H1 (cell line): ENCODE measurements around the gene CASQ2. TPM values are rescaled to one million over a fixed set of nuclear protein-coding genes. Genes with fewer than 3 reads are reported as not detected.

Experiments
- CTCF ChIA-PET: fragments of 300-600 bp; sonication (Branson Sonifier 250); formaldehyde crosslinking; loops from one replicate; lab custom pipeline; 2021; ENCODE audit not compliant: partially characterized antibody; lab: Charles Lee
- POLR2A ChIA-PET: fragments of 300-600 bp; sonication (Branson Sonifier 250); formaldehyde crosslinking; loops from one replicate; lab custom pipeline; 2021; ENCODE audit warnings: inconsistent platforms; ENCODE audit not compliant: partially characterized antibody; lab: Charles Lee
- DNase-seq, 2 experiments: peaks; one replicate each; pipeline versions ENCODE4 v3.0.0 to v3.0.0-alpha.2; 2010 to 2022; ENCODE audit warnings: low spot score in 2 of 2, low read depth in 1 of 2, mixed read lengths in 1 of 2
- FAIRE-seq: peaks from 2 replicates; lab custom pipeline; 2011; peaks lifted over from hg19 to GRCh38; lab: Jason Lieb, UNC
- H2AFZ ChIP-seq: 2 replicates; pipeline ENCODE4 v1.8.1; 2012; ENCODE audit warnings: low read length, inconsistent platforms
- H2AK5ac ChIP-seq: 2 replicates; pipeline ENCODE4 v1.6.1; 2013; ENCODE audit warnings: low read depth, low read length
- H2BK120ac ChIP-seq: replicated peaks from 2 replicates; pipeline ENCODE3; 2013; ENCODE audit warnings: low read depth, low read length, inconsistent platforms
- H2BK12ac ChIP-seq: 2 replicates; pipeline ENCODE4 v1.6.1; 2013; ENCODE audit warnings: low read depth, low read length
- H2BK15ac ChIP-seq: 2 replicates; pipeline ENCODE4 v1.6.1; 2013; ENCODE audit warnings: low read length
- H2BK20ac ChIP-seq: 2 replicates; pipeline ENCODE4 v1.6.1; 2013; ENCODE audit warnings: low read length
- H2BK5ac ChIP-seq: 2 replicates; pipeline ENCODE4 v1.6.1; 2013; ENCODE audit warnings: low read depth, low read length
- H3K14ac ChIP-seq: 2 replicates; pipeline ENCODE4 v1.6.1; 2013; ENCODE audit warnings: inconsistent platforms; ENCODE audit not compliant: insufficient read length
- H3K18ac ChIP-seq: 2 replicates; pipeline ENCODE4 v1.6.1; 2013; ENCODE audit warnings: low read length; ENCODE audit errors: extremely low read depth
- H3K23ac ChIP-seq: 2 replicates; pipeline ENCODE4 v1.6.1; 2013; ENCODE audit warnings: inconsistent platforms; ENCODE audit not compliant: insufficient read length
- H3K23me2 ChIP-seq: 2 replicates; pipeline ENCODE4 v1.6.1; 2013; ENCODE audit warnings: low read depth, low read length
- H3K27ac ChIP-seq: 2 replicates; pipeline ENCODE4 v1.6.1; 2011; ENCODE audit warnings: low read depth, low read length, inconsistent platforms
- H3K27me3 ChIP-seq, 4 experiments: replicated peaks in 1 of 4; 1 replicate in 1 of 4; 2 replicates in 3 of 4; pipeline versions ENCODE4 v1.6.1 to v1.8.1; 2011 to 2013; ENCODE audit warnings: low read length in 3 of 4, mild to moderate bottlenecking in 3 of 4, inconsistent platforms in 2 of 4, mixed read lengths in 2 of 4, moderate library complexity in 1 of 4; ENCODE audit not compliant: control insufficient read depth in 3 of 4, insufficient read depth in 3 of 4; ENCODE audit errors: extremely low read depth in 1 of 4
- H3K36me3 ChIP-seq, 4 experiments: 2 replicates each; pipeline versions ENCODE4 v1.6.1 to v1.8.1; 2011 to 2013; ENCODE audit warnings: mild to moderate bottlenecking in 4 of 4, low read length in 3 of 4, moderate library complexity in 2 of 4, control low read depth in 1 of 4, inconsistent platforms in 1 of 4; ENCODE audit not compliant: insufficient read depth in 4 of 4, control insufficient read depth in 2 of 4
- H3K4ac ChIP-seq: replicated peaks from 2 replicates; pipeline ENCODE3; 2013; ENCODE audit warnings: low read length, low read depth, mixed read lengths, inconsistent platforms; ENCODE audit not compliant: insufficient read length
- H3K4me1 ChIP-seq, 4 experiments: replicated peaks in 1 of 4; 1 replicate in 1 of 4; 2 replicates in 3 of 4; pipeline versions ENCODE4 v1.6.1 to v1.8.1; 2011 to 2013; ENCODE audit warnings: low read length in 3 of 4, inconsistent platforms in 2 of 4, mixed read lengths in 1 of 4; ENCODE audit not compliant: insufficient read depth in 4 of 4, control insufficient read depth in 3 of 4
- H3K4me2 ChIP-seq, 2 experiments: 2 replicates each; pipeline versions ENCODE4 v1.6.1 to v1.8.1; 2011 to 2013; ENCODE audit warnings: low read depth in 2 of 2, low read length in 2 of 2, control low read depth in 1 of 2, inconsistent platforms in 1 of 2, mild to moderate bottlenecking in 1 of 2; ENCODE audit not compliant: insufficient read depth in 1 of 2
- H3K4me3 ChIP-seq, 4 experiments: fragments of 200-600, 300-600 bp in 1 of 4; sonication (generic), shearing (Covaris generic), sonication (Bioruptor Twin) in 1 of 4; 2 replicates each; pipeline versions ENCODE4 v1.5.1 to v1.8.1; 2011 to 2016; ENCODE audit warnings: low read length in 4 of 4, low read depth in 3 of 4, control low read depth in 2 of 4, inconsistent platforms in 2 of 4, mild to moderate bottlenecking in 2 of 4, mixed read lengths in 1 of 4, moderate library complexity in 1 of 4; ENCODE audit not compliant: insufficient read depth in 2 of 4; ENCODE audit errors: extremely low read depth in 1 of 4
- H3K56ac ChIP-seq: replicated peaks from 2 replicates; pipeline ENCODE3; 2013; ENCODE audit warnings: low read depth, mild to moderate bottlenecking, mixed read lengths, low read length, inconsistent platforms; ENCODE audit not compliant: insufficient read length
- H3K79me1 ChIP-seq: 2 replicates; pipeline ENCODE4 v1.6.1; 2013; ENCODE audit warnings: low read depth, low read length, control low read depth
- H3K79me2 ChIP-seq, 2 experiments: 2 replicates each; pipeline versions ENCODE4 v1.6.1 to v1.8.1; 2012 to 2013; ENCODE audit warnings: low read length in 2 of 2, mild to moderate bottlenecking in 2 of 2, inconsistent platforms in 1 of 2; ENCODE audit not compliant: insufficient read depth in 2 of 2, control insufficient read depth in 1 of 2
- H3K9ac ChIP-seq, 4 experiments: replicated peaks in 1 of 4; 1 replicate in 1 of 4; 2 replicates in 3 of 4; pipeline versions ENCODE4 v1.6.1 to v1.8.1; 2011 to 2013; ENCODE audit warnings: low read depth in 3 of 4, low read length in 3 of 4, control low read depth in 2 of 4, mild to moderate bottlenecking in 2 of 4, moderate library complexity in 2 of 4, inconsistent platforms in 1 of 4; ENCODE audit errors: extremely low read depth in 1 of 4
- H3K9me3 ChIP-seq, 2 experiments: 2 replicates each; pipeline versions ENCODE4 v1.6.1 to v1.8.1; 2012 to 2013; ENCODE audit warnings: mild to moderate bottlenecking in 2 of 2, moderate library complexity in 2 of 2, control low read depth in 1 of 2, inconsistent platforms in 1 of 2, low read depth in 1 of 2, low read length in 1 of 2, mixed read lengths in 1 of 2; ENCODE audit not compliant: insufficient read depth in 2 of 2
- H4K20me1 ChIP-seq, 2 experiments: replicated peaks in 1 of 2; 2 replicates each; pipeline versions ENCODE3 to v1.8.1; 2011 to 2013; ENCODE audit warnings: inconsistent platforms in 2 of 2, low read length in 2 of 2, mild to moderate bottlenecking in 1 of 2; ENCODE audit not compliant: insufficient read depth in 2 of 2, control insufficient read depth in 1 of 2
- H4K5ac ChIP-seq: 2 replicates; pipeline ENCODE4 v1.6.1; 2013; ENCODE audit warnings: low read length, low read depth, mixed read lengths, inconsistent platforms; ENCODE audit not compliant: insufficient read length
- H4K8ac ChIP-seq: 2 replicates; pipeline ENCODE4 v1.8.0; 2013; ENCODE audit warnings: mild to moderate bottlenecking, moderate library complexity, low read length, inconsistent platforms; ENCODE audit not compliant: insufficient read depth; ENCODE audit errors: extremely low read depth
- H4K91ac ChIP-seq: replicated peaks from 2 replicates; pipeline ENCODE3; 2013; ENCODE audit warnings: low read length, mixed read lengths, inconsistent platforms; ENCODE audit not compliant: insufficient read length
- CHD1 ChIP-seq: IDR thresholded peaks from 2 replicates; pipeline ENCODE4 v1.6.1; 2012; ENCODE audit warnings: low read depth, low read length, improper control_type of control experiment
- CREB1 ChIP-seq: IDR thresholded peaks from 2 replicates; pipeline ENCODE4 v1.6.1; 2012; ENCODE audit warnings: inconsistent platforms
- CTCF ChIP-seq, 3 experiments: IDR thresholded peaks; 1 replicate in 2 of 3; 2 replicates in 1 of 3; pipeline versions ENCODE4 v1.5.1 to v1.6.1; 2011; ENCODE audit warnings: low read length in 3 of 3, mild to moderate bottlenecking in 3 of 3, inconsistent platforms in 2 of 3, low read depth in 1 of 3, moderate library complexity in 1 of 3; ENCODE audit not compliant: insufficient read depth in 1 of 3; ENCODE audit errors: control extremely low read depth in 1 of 3
- GTF2F1 ChIP-seq: IDR thresholded peaks from 2 replicates; pipeline ENCODE4 v1.6.1; 2012; ENCODE audit warnings: low read depth, low read length, improper control_type of control experiment, borderline replicate concordance
- MAFK ChIP-seq: IDR thresholded peaks from 2 replicates; pipeline ENCODE4 v1.6.1; 2012; ENCODE audit warnings: low read depth, mild to moderate bottlenecking, improper control_type of control experiment, low read length
- MAX ChIP-seq: IDR thresholded peaks from 2 replicates; pipeline ENCODE4 v1.6.1; 2012; ENCODE audit warnings: inconsistent platforms
- SIX5 ChIP-seq: IDR thresholded peaks from 2 replicates; pipeline ENCODE4 v1.6.1; 2011; ENCODE audit warnings: mild to moderate bottlenecking, low read depth, low read length
- TEAD4 ChIP-seq: IDR thresholded peaks from 2 replicates; pipeline ENCODE4 v1.6.1; 2012; ENCODE audit warnings: low read depth, low read length, inconsistent platforms, mixed read lengths
- YY1 ChIP-seq: IDR thresholded peaks from 2 replicates; pipeline ENCODE4 v1.6.1; 2011; ENCODE audit warnings: low read depth, mild to moderate bottlenecking, low read length
- ZNF274 ChIP-seq: IDR thresholded peaks from 2 replicates; pipeline ENCODE4 v1.7.0; 2012; ENCODE audit warnings: low read length, borderline replicate concordance; ENCODE audit errors: extremely low read depth
- WGBS, 2 experiments: shearing (Covaris generic) in 1 of 2; methylation state at CpG; one replicate each; pipeline versions ENCODE4 v1.1.6 to v1.1.7; 2013 to 2015; ENCODE audit warnings: low lambda C conversion rate in 2 of 2, mixed read lengths in 2 of 2, inconsistent platforms in 1 of 2, low coverage in 1 of 2, missing lambda C conversion rate in 1 of 2; ENCODE audit not compliant: insufficient replicate concordance in 2 of 2, insufficient coverage in 1 of 2, insufficient read length in 1 of 2; ENCODE audit errors: extremely low coverage in 1 of 2, missing lambda C conversion rate in 1 of 2; 5-methylcytosine and 5-hydroxymethylcytosine counted together
- polyA plus RNA-seq, 7 experiments: library from polyadenylated mRNA; depleted of rRNA in 3 of 7; stranded (reverse) in 5 of 7; unstranded in 2 of 7; fragments of >200 nt in 5 of 7; fragments of 200-250 nt in 2 of 7; gene quantifications; 1 replicate in 5 of 7; 2 replicates in 1 of 7; 4 replicates in 1 of 7; pipeline versions ENCODE4 v1.2.1 to v1.2.3, GENCODE V29; 2011 to 2013; ENCODE audit warnings: missing spikeins in 2 of 7, mixed read lengths in 2 of 7
- total RNA-seq: library from RNA; stranded (reverse); fragmentation: NEBNext Ultra II Directional; extraction: Animal tissue kit (Norgen Biotek cat#: 25700); gene quantifications from 2 replicates; pipeline ENCODE4 v1.2.1, GENCODE V29; 2021

CASQ2 gene
- total and polyA plus RNA-seq, 2 of the 8 experiments (the other 6 are each of a cell fraction or from before 2014, with no cell fraction given), result not detected

GRCh38 chr1:115658646-115659045 lies 109.9 kb downstream of the CASQ2 start:
- no peak for DNase-seq
- no peak overlapping the region for H3K18ac ChIP-seq
- peaks cover 2 to 4% of the 10 kb centered on the region in 2 experiments for H4K20me1 ChIP-seq
- peaks cover 0 to 24% of the 10 kb centered on the region in 2 experiments; a peak in 2 of 4 replicates for H3K79me2 ChIP-seq
- no peak overlapping the region for H4K5ac ChIP-seq
- no peak overlapping the region for H3K4me3 ChIP-seq
- H3K4ac ChIP-seq, result no peak overlapping the region
- ChIA-PET CTCF (interaction anchor here (1.1 to 2.7 kb wide), 3 partner anchors 11 to 48 kb away, joined by 3 to 14 read pairs (median 3); no protein-coding TSS in a partner anchor), POLR2A (no interaction called here)
- FAIRE-seq, result no peak
- H4K8ac ChIP-seq, result no peak overlapping the region; the same call in 1 of the 2 replicates
- no peak overlapping the region for H3K14ac ChIP-seq
- H3K4me2 ChIP-seq, result no peak overlapping the region
- no peak overlapping the region for H3K9ac ChIP-seq
- no peak overlapping the region for H2BK120ac ChIP-seq
- H2BK15ac ChIP-seq, result no peak overlapping the region
- H3K9me3 ChIP-seq, result no peaks in the 10 kb centered on the region
- TF ChIP-seq CHD1 (no peak), TEAD4 (no peak), YY1 (no peak), SIX5 (no peak), ZNF274 (no peak), MAX (no peak), CREB1 (no peak), GTF2F1 (no peak), MAFK (no peak), CTCF (IDR thresholded peaks at IDR 0.05; ENCODE audit: control extremely low read depth in 1 of 3, insufficient read depth in 1 of 3, low read depth in 1 of 3, low read length in 3 of 3) (no peak)
- H2AK5ac ChIP-seq, result no peak overlapping the region
- H3K36me3 ChIP-seq, result peaks cover under 1 to 9% (median 4%) of the 10 kb centered on the region in 4 experiments; a peak in 6 of 8 replicates
- H3K27me3 ChIP-seq, result no peaks in the 10 kb centered on the region
- no peak overlapping the region for H2AFZ ChIP-seq
- no peak overlapping the region for H3K56ac ChIP-seq
- peaks cover 2 to 23% (median 18%) of the 10 kb centered on the region in 4 experiments for H3K4me1 ChIP-seq
- no peak overlapping the region for H2BK5ac ChIP-seq
- H3K27ac ChIP-seq, result no peak overlapping the region
- 100% methylated on average over 1 of the region's 1 CpG; no CpG with 5 or more reads in 1 of the 2 experiments for WGBS, 2 experiments
- no peak overlapping the region for H3K23ac ChIP-seq
- H3K79me1 ChIP-seq, result peaks cover 2% of the 10 kb centered on the region; the same call in 1 of the 2 replicates
- no peak overlapping the region for H4K91ac ChIP-seq
- no peak overlapping the region for H2BK12ac ChIP-seq
- no peak overlapping the region for H2BK20ac ChIP-seq
- no peaks in the 10 kb centered on the region for H3K23me2 ChIP-seq
